GM15510 (cell line): ENCODE data around the gene HIVEP3.

Source experiments
- POLR2A ChIP-seq: IDR thresholded peaks from 3 replicates; pipeline ENCODE4 v1.6.1; 2011; ENCODE audit warnings: borderline replicate concordance; ENCODE audit not compliant: insufficient read length; ENCODE audit errors: extremely low read depth

The HIVEP3 gene

DNA sequence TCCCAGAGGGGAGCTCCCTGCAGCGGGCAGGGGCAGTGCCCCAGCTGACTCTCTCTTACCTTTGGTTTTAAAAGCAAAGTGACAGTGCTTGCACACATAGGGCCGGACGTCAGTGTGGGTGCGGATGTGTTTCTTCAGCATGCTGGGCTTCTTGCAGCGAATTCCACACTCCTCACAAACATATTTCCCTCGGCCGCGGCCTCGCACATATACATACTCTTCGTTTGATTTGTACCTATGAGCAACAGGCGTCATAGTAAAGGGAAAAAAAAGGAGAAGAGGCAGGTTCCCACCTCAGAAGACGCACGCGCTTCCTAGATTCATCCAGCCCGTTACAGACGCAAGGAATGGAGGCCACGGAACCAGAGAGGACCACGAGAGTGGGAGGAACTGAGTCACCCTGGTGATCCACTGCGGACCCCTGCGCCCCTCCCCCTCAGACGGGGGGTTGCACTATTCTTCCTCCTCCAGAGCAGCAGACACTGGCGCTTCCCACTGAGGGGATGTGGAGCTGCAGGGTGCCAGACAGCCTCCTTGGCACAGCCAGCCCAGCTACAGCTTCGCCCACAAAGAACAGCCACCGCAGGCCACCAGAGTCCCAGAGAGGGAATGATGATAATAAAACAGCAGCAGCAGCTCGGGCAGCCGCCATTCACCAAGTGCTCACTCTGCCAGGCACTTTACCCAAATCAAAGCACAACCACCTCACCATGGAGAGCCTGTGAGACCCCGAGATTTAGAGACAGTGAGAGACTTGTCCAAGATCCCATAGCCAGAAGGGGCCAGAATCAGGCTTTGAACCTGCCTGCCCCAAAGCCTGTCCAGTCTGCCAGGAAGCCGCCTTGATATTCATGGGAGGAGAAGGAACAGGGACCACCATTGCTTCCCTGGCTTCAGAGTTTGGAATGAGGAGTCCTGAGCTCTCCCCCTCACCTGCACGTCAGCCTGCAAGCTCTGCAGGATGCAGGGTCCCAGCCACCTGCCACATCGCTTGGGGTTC lies 393.7 kb downstream of the HIVEP3 start:
- no peak for TF ChIP-seq POLR2A

DNA sequence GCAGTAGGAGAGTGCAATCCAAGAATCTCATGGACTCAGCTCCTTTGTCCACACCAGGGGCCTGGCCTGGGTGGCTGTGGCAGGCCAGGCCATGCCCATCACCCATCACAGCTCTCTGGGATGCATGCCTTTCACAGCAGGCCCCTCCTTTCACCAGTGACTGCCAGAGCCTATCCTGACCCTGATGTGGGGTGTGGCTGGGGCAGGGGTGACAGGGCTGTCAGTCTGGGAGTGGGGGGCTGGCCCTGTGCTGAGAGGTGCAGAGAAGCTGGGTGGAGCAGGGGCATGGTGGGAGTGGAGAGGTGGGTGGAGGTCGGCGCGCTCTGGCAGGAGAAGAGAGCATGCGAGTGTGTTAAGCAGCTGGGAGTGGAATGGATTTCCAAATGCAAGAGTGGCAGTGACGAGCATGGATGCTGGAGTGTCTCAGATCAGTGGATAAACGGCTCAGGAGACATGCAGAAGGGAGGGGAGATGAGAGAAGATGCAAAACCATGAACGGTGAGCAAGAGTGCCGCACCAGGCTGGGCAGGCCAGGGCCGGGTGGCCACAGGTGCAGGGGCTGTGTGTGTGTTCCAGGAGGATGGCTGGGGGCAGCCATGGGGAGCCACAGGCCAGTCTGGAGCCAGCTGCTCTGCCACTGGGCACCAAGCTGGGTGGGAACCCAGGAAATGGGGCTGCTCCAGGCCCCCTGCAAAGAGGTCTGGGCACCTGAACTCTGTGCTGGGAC lies 394.6 kb downstream of the HIVEP3 start:
- no peak for TF ChIP-seq POLR2A

DNA sequence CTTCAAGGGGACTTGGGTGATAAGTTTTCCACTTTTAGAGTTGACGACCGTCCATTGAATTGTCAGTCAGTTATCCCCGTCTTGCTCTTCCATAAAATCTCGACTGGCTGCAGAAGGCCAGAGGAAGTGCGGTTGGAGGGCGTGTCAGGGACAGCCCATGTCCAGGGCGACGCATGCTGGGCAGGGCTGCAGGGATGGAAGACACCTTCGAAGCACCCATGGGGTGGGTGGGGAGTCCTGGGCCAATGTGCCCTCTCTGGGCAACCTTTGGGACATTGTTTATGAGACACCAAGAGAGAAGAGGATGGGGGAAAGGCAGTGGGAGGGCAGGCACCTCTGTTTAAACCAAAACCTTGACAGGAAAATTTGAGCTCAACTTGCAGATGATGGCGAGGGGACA lies 395.7 kb downstream of the HIVEP3 start:
- no peak for TF ChIP-seq POLR2A

DNA sequence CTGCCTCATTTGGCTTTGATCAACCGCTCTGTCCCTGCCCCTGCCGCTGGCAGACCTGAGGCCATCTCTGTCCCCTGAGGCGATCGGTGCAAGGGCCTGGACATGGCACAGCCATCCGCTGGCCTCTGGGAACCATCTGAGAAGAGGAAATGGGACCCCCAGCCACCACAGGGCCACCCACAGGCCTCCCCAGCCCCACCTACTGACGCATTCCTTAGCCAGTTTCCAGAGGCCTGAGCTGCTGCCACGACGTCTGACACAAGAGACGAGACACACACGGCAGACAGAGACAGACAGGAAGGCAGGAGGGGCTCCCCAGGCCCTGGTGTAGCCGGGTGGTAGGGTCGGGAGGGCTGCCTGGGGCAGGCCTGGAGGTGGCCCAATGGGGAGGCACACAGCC lies 397.0 kb downstream of the HIVEP3 start:
- TF ChIP-seq POLR2A, result no peak

DNA sequence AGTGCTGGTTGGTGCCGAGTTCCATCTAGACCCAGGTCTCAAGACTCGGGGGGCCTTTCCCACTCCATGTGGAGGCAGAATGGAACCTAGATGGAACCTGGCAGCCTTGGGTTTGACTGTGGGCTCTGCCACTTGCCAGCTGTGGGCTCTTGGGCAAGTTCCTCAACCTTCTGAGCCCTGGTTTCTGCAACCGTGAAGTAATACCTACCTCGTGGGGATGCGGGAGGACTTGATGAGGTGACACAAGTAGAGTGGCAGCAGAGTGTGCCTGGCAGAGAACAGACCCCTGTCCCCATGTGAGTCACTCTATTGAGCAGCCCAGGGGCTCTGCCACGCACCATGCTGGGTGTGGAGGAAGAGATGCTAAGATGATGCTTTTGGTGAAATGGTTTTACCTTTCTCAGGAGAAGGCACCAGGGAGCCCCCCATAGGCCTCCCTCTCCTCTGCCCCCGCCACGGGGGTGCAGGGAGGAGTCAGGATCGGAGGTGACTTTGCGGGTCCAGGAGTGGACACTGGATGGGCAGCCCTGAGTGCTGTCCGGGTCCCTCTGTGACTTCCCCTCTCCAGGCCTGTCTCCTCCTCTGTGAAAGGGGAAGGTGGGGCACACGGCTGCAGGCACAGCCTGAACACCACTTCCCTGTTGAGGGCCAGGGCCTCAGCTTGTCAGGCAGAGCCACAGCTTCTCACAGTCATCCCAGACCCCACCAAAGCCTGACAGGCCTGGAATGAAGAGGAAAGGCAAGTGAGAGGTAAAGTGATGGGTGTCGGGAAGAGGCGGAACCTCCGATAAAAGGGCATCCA lies 397.6 kb downstream of the HIVEP3 start:
- TF ChIP-seq POLR2A, result no peak

DNA sequence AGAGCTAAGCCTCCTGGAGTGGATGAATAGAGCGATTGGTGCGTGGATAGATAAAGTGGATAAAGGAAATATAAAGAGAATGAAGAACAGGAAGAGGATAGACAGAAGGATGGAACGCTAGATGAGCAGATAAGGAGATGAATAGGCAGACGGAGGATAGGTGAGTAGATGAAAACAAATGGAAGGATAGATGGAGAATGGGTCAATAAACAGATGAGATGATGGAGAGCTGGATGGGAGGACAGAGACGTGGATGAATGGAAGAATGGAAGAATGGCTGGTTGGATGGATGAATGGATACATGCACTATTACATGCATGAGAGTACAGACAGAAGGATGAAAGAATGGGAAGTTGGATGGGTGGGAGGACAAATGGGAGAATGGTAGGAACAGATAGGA lies 399.1 kb downstream of the HIVEP3 start:
- no peak for TF ChIP-seq POLR2A

DNA sequence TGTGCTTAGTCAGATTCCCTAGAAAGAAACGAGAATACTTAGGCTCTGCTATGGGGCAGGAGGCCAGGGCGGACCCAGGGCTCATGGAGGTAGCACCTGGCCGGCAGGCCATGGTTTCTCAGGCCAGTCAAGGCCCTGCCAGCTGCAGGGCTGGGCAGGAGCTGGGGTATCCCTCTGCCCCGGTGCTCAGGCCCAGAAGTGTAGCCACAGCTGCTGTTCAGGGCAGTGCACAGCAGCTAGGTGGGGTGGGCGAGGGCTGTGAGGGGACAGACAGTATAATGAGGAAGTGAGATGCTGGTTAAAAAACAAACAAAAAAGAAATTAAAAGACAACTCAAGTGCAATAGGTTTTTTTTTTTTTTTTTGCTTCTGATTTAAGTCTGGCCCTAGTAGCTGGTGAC lies 400.3 kb downstream of the HIVEP3 start:
- no peak for TF ChIP-seq POLR2A

DNA sequence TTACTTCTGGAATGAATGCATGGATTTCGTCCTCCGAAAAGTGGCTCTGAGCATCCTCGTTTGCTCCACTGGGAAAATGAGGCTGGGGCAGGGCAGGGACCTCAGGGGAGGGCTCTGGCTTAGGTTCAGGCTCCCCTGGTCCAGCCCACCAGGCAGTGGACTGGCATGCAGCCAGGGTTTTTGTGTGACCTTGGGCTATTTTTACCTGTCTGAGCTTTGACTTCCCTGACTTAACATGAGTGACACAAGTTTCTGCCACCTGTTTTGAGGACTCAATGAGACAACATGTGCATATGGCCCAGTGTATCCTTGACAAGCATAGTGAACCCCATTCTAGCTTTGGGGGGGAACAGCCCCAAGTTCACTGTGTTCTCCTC lies 401.7 kb downstream of the HIVEP3 start:
- TF ChIP-seq POLR2A, result no peak

DNA sequence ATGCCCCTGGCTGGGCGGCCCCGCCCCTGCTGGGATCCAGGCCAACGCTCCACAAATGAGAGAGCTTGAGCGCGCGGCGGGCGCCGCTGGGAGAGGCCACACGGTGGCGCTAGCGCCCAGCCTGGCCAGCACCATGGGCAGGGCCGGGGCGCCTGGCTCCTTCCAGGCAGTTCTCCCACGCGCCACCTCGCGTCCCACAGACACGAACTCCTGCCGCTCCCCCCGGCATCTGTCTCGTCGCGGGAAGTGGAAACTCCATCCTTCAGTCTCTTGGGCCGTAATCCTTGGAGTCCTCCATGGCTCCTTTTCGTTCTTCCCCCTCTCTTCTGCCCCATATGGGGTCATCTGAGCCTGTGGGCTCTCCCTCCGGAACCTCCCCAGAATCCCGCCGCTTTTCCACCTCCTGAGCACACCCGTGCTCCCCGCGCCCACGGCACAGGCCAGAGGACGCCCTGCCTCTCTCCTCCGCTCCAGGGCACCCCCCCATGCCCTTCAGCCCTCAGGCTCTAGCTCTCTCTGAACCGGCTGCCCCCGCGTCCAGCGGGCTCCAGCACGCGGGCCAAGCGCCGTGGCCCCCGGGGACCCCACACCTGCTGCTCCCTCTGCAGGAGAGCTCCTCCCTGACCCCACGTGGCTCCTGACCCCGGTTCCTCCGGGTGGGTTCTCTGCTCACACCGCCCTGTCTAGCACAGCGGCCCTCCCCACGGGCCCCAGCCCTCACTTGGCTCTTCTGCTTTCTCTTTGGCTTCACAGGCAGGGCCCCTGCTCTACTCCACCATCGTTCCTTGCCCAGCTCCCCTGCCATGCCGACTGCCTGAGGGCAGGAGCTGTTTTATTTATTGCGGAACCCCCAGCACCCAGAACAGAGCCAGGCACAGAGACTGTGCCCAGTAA lies 402.3 kb downstream of the HIVEP3 start:
- TF ChIP-seq POLR2A, result no peak

DNA sequence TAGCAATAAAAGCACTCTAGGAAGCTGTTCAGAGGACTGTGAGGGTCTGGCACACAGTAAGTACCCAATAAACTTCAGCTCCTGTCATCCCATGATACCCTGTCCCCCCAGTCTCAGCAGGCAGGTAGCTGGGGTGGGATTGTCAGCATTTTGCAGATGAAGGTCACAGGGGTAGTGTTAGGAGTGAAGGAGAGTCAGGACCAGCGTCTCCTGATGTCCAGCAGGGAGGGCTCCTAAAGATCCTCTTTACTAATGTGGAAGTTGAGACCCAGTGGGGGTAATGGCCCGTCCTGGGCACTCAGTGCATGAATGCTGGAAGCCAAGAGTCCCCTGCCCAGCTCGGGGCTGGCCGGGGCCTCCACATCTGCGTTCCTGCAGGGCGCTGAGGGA lies 402.9 kb downstream of the HIVEP3 start:
- no peak for TF ChIP-seq POLR2A

DNA sequence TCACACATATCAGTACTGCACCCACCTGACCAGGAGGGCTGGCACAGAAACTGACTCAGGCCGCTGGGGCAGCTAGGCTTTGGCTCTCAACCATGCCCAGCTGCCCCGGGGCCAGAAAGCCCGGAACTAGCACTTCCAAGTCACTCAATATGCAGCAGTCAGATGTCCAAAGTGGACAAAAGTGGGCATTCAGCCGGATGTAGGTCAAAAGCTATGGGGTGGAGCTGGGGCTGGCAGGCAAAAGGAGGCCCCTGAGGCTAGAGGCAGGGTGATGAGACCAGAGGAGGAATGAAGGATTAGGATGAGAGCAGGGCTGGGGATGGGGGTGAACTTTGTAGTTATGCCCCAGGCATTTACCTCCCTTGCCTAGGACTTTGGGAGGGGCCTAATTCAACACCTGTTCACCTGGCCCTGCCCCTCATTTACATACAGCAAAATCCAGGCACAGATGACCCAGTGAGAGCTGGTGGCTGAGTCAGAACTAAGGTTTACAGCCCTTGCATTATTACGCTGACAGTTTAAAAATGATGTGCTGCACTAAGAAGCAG lies 403.5 kb downstream of the HIVEP3 start:
- no peak for TF ChIP-seq POLR2A

DNA sequence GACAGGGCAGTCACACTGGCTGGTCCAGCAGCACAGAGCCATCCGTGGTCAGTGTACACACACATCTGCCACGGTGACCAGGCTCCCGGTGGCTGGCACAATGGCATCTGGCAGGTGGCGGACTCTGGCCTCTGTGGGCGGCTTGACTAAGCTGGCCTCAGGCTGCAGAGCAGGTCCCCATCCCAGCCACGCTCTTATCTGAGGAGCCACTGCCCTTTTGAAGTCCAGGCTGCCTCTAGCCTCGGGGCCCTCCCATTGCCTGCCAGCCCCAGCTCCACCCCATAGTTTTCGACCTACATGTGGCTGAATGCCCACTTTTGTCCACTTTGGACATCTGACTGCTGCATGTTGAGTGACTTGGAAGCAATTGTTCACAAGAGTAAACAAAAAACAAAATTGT lies 404.3 kb downstream of the HIVEP3 start:
- no peak for TF ChIP-seq POLR2A

DNA sequence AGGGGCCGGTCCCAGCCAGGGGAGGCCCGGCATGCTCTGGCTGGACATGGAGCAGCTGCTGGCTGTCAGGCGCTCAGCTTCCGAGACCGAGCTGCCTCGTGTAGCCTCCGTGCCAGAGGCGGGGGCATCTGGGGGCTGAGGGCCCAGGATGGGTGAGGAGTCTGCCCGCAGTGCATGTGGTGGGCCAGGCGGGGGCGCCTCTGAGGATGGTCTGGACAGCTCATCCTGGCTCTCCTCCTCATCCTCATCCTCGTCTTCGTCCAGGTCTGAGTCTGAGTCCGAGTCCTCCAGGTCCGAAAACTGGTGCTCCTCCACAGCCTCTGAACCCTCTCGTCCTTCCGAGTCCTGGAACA lies 405.4 kb downstream of the HIVEP3 start:
- no peak for TF ChIP-seq POLR2A
